Measurements from ENCODE around the gene CMTM1.
A peak's percentile ranks its signal among the peaks of the same experiment; 100 is the strongest.
"Not testable (repeated sequence)": the region's sequence is repeated elsewhere in the genome, so short reads cannot be mapped to it uniquely, and the experiment has no call there.

The CMTM1 gene

GRCh38 chr16:66619534-66620428, 53.5 kb downstream of the CMTM1 start:
- no peaks in the 10 kb centered on the region for H3K27me3 ChIP-seq (ENCODE audit: insufficient read depth, poor library complexity, severe bottlenecking)
- ATAC-seq (ENCODE audit: low read depth), result no peak
- no peak for DNase-seq (ENCODE audit: low spot score)
- H3K36me3 ChIP-seq (ENCODE audit: low read depth), result peaks cover 46% of the 10 kb centered on the region
- no peak for TF ChIP-seq CTCF (IDR thresholded peaks at IDR 0.05; ENCODE audit: poor library complexity, severe bottlenecking)
- H3K4me1 ChIP-seq (ENCODE audit: insufficient read depth, poor library complexity, severe bottlenecking), result peaks cover 25% of the 10 kb centered on the region
- H3K27ac ChIP-seq (ENCODE audit: poor library complexity, severe bottlenecking), result peak overlapping the region; percentile 84
- H3K9me3 ChIP-seq (ENCODE audit: severe bottlenecking), result no peaks in the 10 kb centered on the region
- no peak overlapping the region for H3K4me3 ChIP-seq (ENCODE audit: severe bottlenecking)

GRCh38 chr16:66620429-66620795, 54.2 kb downstream of the CMTM1 start:
- H3K36me3 ChIP-seq (ENCODE audit: low read depth), result peaks cover 43% of the 10 kb centered on the region
- TF ChIP-seq CTCF (IDR thresholded peaks at IDR 0.05; ENCODE audit: poor library complexity, severe bottlenecking), result no peak
- no peak for DNase-seq (ENCODE audit: low spot score)
- ATAC-seq (ENCODE audit: low read depth), result no peak
- peaks cover 25% of the 10 kb centered on the region for H3K4me1 ChIP-seq (ENCODE audit: insufficient read depth, poor library complexity, severe bottlenecking)
- no peaks in the 10 kb centered on the region for H3K27me3 ChIP-seq (ENCODE audit: insufficient read depth, poor library complexity, severe bottlenecking)
- H3K4me3 ChIP-seq (ENCODE audit: severe bottlenecking), result no peak overlapping the region
- no peaks in the 10 kb centered on the region for H3K9me3 ChIP-seq (ENCODE audit: severe bottlenecking)
- no peak overlapping the region for H3K27ac ChIP-seq (ENCODE audit: poor library complexity, severe bottlenecking)

- Histone ChIP-seq H3K4me1 (ENCODE audit: insufficient read depth, poor library complexity, severe bottlenecking) (peaks cover 25% of the 10 kb centered on the region), H3K4me3 (ENCODE audit: severe bottlenecking) (no peak overlapping the region), H3K27me3 (ENCODE audit: insufficient read depth, poor library complexity, severe bottlenecking) (no peaks in the 10 kb centered on the region), H3K9me3 (ENCODE audit: severe bottlenecking) (no peaks in the 10 kb centered on the region), H3K27ac (ENCODE audit: poor library complexity, severe bottlenecking) (no peak overlapping the region), H3K36me3 (ENCODE audit: low read depth) (peaks cover 34% of the 10 kb centered on the region)
- no peak for DNase-seq (ENCODE audit: low spot score)
- TF ChIP-seq CTCF (IDR thresholded peaks at IDR 0.05; ENCODE audit: poor library complexity, severe bottlenecking), result no peak
- no peak for ATAC-seq (ENCODE audit: low read depth)
These were observed 55.7 kb downstream of the CMTM1 start for GRCh38 chr16:66621973-66622372.

GRCh38 chr16:66622863-66623262, 56.6 kb downstream of the CMTM1 start:
- Histone ChIP-seq H3K4me1 (ENCODE audit: insufficient read depth, poor library complexity, severe bottlenecking) (peaks cover 21% of the 10 kb centered on the region), H3K27me3 (ENCODE audit: insufficient read depth, poor library complexity, severe bottlenecking) (no peaks in the 10 kb centered on the region), H3K36me3 (ENCODE audit: low read depth) (peaks cover 31% of the 10 kb centered on the region), H3K9me3 (ENCODE audit: severe bottlenecking) (no peaks in the 10 kb centered on the region), H3K4me3 (ENCODE audit: severe bottlenecking) (no peak overlapping the region), H3K27ac (ENCODE audit: poor library complexity, severe bottlenecking) (no peak overlapping the region)
- ATAC-seq (ENCODE audit: low read depth) (no peak), DNase-seq (ENCODE audit: low spot score) (no peak)
- no peak for TF ChIP-seq CTCF (IDR thresholded peaks at IDR 0.05; ENCODE audit: poor library complexity, severe bottlenecking)

GRCh38 chr16:66623755-66624154, 57.5 kb downstream of the CMTM1 start:
- ATAC-seq (ENCODE audit: low read depth) (no peak), DNase-seq (ENCODE audit: low spot score) (no peak)
- H3K4me1 ChIP-seq (ENCODE audit: insufficient read depth, poor library complexity, severe bottlenecking), result peaks cover 13% of the 10 kb centered on the region
- H3K4me3 ChIP-seq (ENCODE audit: severe bottlenecking), result no peak overlapping the region
- peaks cover 30% of the 10 kb centered on the region for H3K36me3 ChIP-seq (ENCODE audit: low read depth)
- H3K27me3 ChIP-seq (ENCODE audit: insufficient read depth, poor library complexity, severe bottlenecking), result no peaks in the 10 kb centered on the region
- H3K27ac ChIP-seq (ENCODE audit: poor library complexity, severe bottlenecking), result no peak overlapping the region
- no peaks in the 10 kb centered on the region for H3K9me3 ChIP-seq (ENCODE audit: severe bottlenecking)
- no peak for TF ChIP-seq CTCF (IDR thresholded peaks at IDR 0.05; ENCODE audit: poor library complexity, severe bottlenecking)

GRCh38 chr16:66627611-66628378, 61.6 kb downstream of the CMTM1 start:
- not testable (repeated sequence) for DNase-seq (ENCODE audit: low spot score); ATAC-seq (ENCODE audit: low read depth); H3K27ac ChIP-seq (ENCODE audit: poor library complexity, severe bottlenecking); H3K9me3 ChIP-seq (ENCODE audit: severe bottlenecking); H3K4me1 ChIP-seq (ENCODE audit: insufficient read depth, poor library complexity, severe bottlenecking); H3K27me3 ChIP-seq (ENCODE audit: insufficient read depth, poor library complexity, severe bottlenecking); H3K4me3 ChIP-seq (ENCODE audit: severe bottlenecking)
- peaks cover 11% of the 10 kb centered on the region for H3K36me3 ChIP-seq (ENCODE audit: low read depth)

Measured in RWPE2 (cell line).